ENCODE data around the gene OSBPL5.
A peak's percentile ranks its signal among the peaks of the same experiment; 100 is the strongest.

OSBPL5 gene

GRCh38 chr11:3133261-3134217 lies 31.6 kb downstream of the OSBPL5 start:
- Histone ChIP-seq H3K27ac (ENCODE audit: poor library complexity, severe bottlenecking) (no peak overlapping the region), H3K4me3 (ENCODE audit: severe bottlenecking) (no peak overlapping the region), H3K4me1 (ENCODE audit: insufficient read depth, poor library complexity, severe bottlenecking) (peaks cover 5% of the 10 kb centered on the region), H3K27me3 (ENCODE audit: insufficient read depth, poor library complexity, severe bottlenecking) (no peaks in the 10 kb centered on the region), H3K9me3 (ENCODE audit: severe bottlenecking) (no peaks in the 10 kb centered on the region), H3K36me3 (ENCODE audit: low read depth) (no peaks in the 10 kb centered on the region)
- ATAC-seq (ENCODE audit: low read depth) (no peak), DNase-seq (ENCODE audit: low spot score) (peak; percentile 32)
- TF ChIP-seq, protein P1, sequence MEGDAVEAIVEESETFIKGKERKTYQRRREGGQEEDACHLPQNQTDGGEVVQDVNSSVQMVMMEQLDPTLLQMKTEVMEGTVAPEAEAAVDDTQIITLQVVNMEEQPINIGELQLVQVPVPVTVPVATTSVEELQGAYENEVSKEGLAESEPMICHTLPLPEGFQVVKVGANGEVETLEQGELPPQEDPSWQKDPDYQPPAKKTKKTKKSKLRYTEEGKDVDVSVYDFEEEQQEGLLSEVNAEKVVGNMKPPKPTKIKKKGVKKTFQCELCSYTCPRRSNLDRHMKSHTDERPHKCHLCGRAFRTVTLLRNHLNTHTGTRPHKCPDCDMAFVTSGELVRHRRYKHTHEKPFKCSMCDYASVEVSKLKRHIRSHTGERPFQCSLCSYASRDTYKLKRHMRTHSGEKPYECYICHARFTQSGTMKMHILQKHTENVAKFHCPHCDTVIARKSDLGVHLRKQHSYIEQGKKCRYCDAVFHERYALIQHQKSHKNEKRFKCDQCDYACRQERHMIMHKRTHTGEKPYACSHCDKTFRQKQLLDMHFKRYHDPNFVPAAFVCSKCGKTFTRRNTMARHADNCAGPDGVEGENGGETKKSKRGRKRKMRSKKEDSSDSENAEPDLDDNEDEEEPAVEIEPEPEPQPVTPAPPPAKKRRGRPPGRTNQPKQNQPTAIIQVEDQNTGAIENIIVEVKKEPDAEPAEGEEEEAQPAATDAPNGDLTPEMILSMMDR (IDR thresholded peaks at IDR 0.05; ENCODE audit: poor library complexity, severe bottlenecking), result no peak

DNA sequence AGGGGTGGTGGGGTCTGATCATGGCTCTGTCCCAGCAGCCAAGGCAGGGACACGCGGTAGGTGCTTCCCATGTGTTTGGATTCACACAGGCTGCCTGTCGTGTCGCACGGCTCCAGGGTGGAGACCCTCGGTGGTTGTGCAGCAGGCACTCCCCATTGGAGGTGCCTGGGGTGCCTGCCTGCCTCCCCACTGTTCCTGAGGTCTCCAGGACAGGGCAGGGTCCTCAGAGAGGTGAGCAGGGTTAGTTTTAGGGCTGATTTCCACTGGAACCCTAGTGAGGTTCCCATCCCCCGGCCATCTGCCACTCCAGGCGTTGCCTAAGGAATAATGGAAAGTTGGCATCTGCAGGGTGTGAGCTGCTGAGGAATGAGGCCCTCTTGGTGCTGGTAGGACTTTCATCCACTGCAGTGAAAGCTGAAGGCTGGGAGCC lies 32.3 kb downstream of the OSBPL5 start:
- Histone ChIP-seq H3K4me3 (ENCODE audit: severe bottlenecking) (no peak overlapping the region), H3K27me3 (ENCODE audit: insufficient read depth, poor library complexity, severe bottlenecking) (no peaks in the 10 kb centered on the region), H3K4me1 (ENCODE audit: insufficient read depth, poor library complexity, severe bottlenecking) (peaks cover 5% of the 10 kb centered on the region), H3K36me3 (ENCODE audit: low read depth) (no peaks in the 10 kb centered on the region), H3K9me3 (ENCODE audit: severe bottlenecking) (no peaks in the 10 kb centered on the region), H3K27ac (ENCODE audit: poor library complexity, severe bottlenecking) (no peak overlapping the region)
- ATAC-seq (ENCODE audit: low read depth), result no peak
- DNase-seq (ENCODE audit: low spot score), result peak; percentile 49
- TF ChIP-seq, protein P1 (IDR thresholded peaks at IDR 0.05; ENCODE audit: poor library complexity, severe bottlenecking), result no peak

DNA sequence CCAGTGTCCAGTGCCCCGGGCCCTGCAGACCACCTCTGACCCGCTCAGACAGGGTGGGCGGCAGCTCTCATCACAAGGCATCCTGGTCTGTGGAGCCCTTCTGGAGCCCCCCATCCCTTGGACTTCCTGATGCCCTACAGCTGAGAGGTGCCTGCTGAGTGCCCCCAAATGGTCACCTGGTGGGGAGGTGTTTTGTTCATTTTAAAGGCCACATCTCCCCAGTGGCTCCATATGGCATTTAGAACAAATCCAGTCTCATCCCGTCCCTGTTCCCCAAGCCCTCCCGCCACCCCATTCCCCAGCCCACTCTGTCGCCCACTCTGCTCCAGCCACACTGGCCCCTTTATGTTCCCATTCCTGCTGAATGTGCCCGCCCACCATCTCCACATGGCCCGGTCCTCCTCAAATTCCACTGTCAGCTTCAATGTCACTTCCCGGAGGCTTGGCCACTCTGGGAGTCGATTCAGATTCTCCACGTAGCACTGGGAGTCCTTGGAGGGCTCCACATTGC lies 32.8 kb downstream of the OSBPL5 start:
- TF ChIP-seq, protein P1 (IDR thresholded peaks at IDR 0.05; ENCODE audit: poor library complexity, severe bottlenecking), result no peak
- Histone ChIP-seq H3K36me3 (ENCODE audit: low read depth) (no peaks in the 10 kb centered on the region), H3K4me3 (ENCODE audit: severe bottlenecking) (no peak overlapping the region), H3K27me3 (ENCODE audit: insufficient read depth, poor library complexity, severe bottlenecking) (no peaks in the 10 kb centered on the region), H3K27ac (ENCODE audit: poor library complexity, severe bottlenecking) (no peak overlapping the region), H3K4me1 (ENCODE audit: insufficient read depth, poor library complexity, severe bottlenecking) (peaks cover 5% of the 10 kb centered on the region), H3K9me3 (ENCODE audit: severe bottlenecking) (no peaks in the 10 kb centered on the region)
- no peak for ATAC-seq (ENCODE audit: low read depth)
- DNase-seq (ENCODE audit: low spot score), result peak; percentile 42

GRCh38 chr11:3131330-3131941 lies 33.7 kb downstream of the OSBPL5 start:
- Histone ChIP-seq H3K4me1 (ENCODE audit: insufficient read depth, poor library complexity, severe bottlenecking) (peaks cover 12% of the 10 kb centered on the region), H3K27ac (ENCODE audit: poor library complexity, severe bottlenecking) (no peak overlapping the region), H3K27me3 (ENCODE audit: insufficient read depth, poor library complexity, severe bottlenecking) (no peaks in the 10 kb centered on the region), H3K4me3 (ENCODE audit: severe bottlenecking) (no peak overlapping the region), H3K36me3 (ENCODE audit: low read depth) (no peaks in the 10 kb centered on the region), H3K9me3 (ENCODE audit: severe bottlenecking) (no peaks in the 10 kb centered on the region)
- TF ChIP-seq, protein P1 (IDR thresholded peaks at IDR 0.05; ENCODE audit: poor library complexity, severe bottlenecking), result no peak
- DNase-seq (ENCODE audit: low spot score), result no peak
- ATAC-seq (ENCODE audit: low read depth), result no peak
